ENCODE data around the gene ARRB2. TPM values are rescaled to one million over a fixed set of nuclear protein-coding genes. Genes with fewer than 3 reads are reported as not detected.
"Not testable (repeated sequence)": the region's sequence is repeated elsewhere in the genome, so short reads cannot be mapped to it uniquely, and the experiment has no call there.

The ARRB2 gene
- total RNA-seq, 1 donor from 2014 or later: 33.3 TPM

- H3K79me2 ChIP-seq (ENCODE audit: low read depth): no peaks in the 10 kb centered on the region
- no peak overlapping the region for H3K9ac ChIP-seq
- Mint-ChIP-seq H3K4me3 (no peak overlapping the region), H3K9me3 (no peaks in the 10 kb centered on the region), H3K27ac (no peak overlapping the region), H3K27me3 (ENCODE audit: insufficient read depth, low read depth) (no peaks in the 10 kb centered on the region), H3K36me3 (peaks cover 24% of the 10 kb centered on the region), H3K4me1 (no peaks in the 10 kb centered on the region)
- H4K20me1 ChIP-seq (ENCODE audit: low read depth): no peaks in the 10 kb centered on the region
- H3F3A ChIP-seq (ENCODE audit: low read depth): no peaks in the 10 kb centered on the region
- no peaks in the 10 kb centered on the region for H3K36me3 ChIP-seq
- no peak overlapping the region for H3K4me3 ChIP-seq
- TF ChIP-seq CTCF (IDR thresholded peaks at IDR 0.05) (no peak), EZH2 (IDR thresholded peaks at IDR 0.05) (no peak), EZH2phosphoT487 (IDR thresholded peaks at IDR 0.05) (no peak)
- no peaks in the 10 kb centered on the region for H3K9me3 ChIP-seq (ENCODE audit: low read depth)
- no peaks in the 10 kb centered on the region for H3K27me3 ChIP-seq
- no peak for DNase-seq (ENCODE audit: low spot score)
- no peak overlapping the region for H3K27ac ChIP-seq
- H2AFZ ChIP-seq (replicated peaks): no peak overlapping the region
- H3K4me1 ChIP-seq: no peaks in the 10 kb centered on the region
- H3K4me2 ChIP-seq: no peak overlapping the region
These were observed 33.6 kb upstream of the ARRB2 start for GRCh38 chr17:4676791-4677190.

DNA sequence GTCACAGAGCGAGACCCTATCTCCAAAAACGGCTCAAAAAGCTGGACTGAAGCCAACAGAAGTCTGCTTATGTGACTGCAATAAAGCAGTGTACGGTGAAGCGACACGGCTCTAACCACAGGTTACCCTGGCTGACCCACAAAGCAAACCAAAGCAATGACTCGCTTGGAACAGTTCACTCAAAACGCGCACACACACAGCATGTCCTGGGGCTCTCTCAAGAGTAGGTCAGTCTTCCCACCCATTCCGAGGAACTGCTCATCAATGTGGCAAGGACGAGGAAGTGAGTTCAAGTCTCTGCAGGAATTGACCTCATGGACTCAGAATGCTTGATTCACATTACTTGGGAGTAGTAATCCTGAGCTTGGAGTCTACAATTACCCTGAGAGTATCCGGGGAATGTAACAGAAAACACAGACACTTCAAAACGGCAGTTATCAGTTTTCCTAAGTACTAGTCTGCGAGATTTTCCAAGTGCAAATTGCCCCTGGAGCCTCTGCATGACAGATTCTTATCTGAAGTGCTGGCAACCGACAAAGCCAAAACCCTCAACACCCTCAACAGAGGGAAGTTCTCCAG lies 31.9 kb upstream of the ARRB2 start:
- no peak for TF ChIP-seq EZH2phosphoT487 (IDR thresholded peaks at IDR 0.05)
- no peak for TF ChIP-seq CTCF (IDR thresholded peaks at IDR 0.05)
- no peak for TF ChIP-seq EZH2 (IDR thresholded peaks at IDR 0.05)
- Mint-ChIP-seq H3K27ac (no peak overlapping the region), H3K4me3 (no peak overlapping the region), H3K36me3 (peaks cover 28% of the 10 kb centered on the region), H3K27me3 (ENCODE audit: insufficient read depth, low read depth) (no peaks in the 10 kb centered on the region), H3K4me1 (no peaks in the 10 kb centered on the region), H3K9me3 (no peaks in the 10 kb centered on the region)
- Histone ChIP-seq H3K27ac (no peak overlapping the region), H4K20me1 (ENCODE audit: low read depth) (no peaks in the 10 kb centered on the region), H3K27me3 (no peaks in the 10 kb centered on the region), H3K4me3 (no peak overlapping the region), H3K4me1 (no peaks in the 10 kb centered on the region), H3K9ac (no peak overlapping the region), H3F3A (ENCODE audit: low read depth) (no peaks in the 10 kb centered on the region), H2AFZ (replicated peaks) (no peak overlapping the region), H3K79me2 (ENCODE audit: low read depth) (no peaks in the 10 kb centered on the region), H3K9me3 (ENCODE audit: low read depth) (no peaks in the 10 kb centered on the region), H3K36me3 (no peaks in the 10 kb centered on the region), H3K4me2 (no peak overlapping the region)
- DNase-seq (ENCODE audit: low spot score): no peak

DNA sequence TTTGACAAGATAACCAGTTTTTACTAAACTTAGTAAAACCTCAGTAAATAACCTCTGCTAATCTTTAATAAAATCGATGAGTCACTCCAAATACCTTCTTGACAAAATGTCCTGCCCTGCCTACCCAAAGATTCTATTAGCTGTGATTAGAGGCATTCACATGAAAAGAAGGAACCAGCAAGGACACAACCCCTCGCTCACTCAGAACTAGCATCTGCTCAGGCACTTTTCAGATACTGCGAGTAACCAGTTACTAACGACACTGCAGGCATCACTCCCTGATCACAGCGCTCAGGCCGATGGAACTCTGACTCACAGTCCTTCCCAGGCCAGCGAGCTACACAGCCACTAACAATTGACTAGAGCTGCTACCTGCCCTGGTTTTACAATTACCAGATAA lies 30.8 kb upstream of the ARRB2 start:
- no peak for DNase-seq (ENCODE audit: low spot score)
- H3K36me3 ChIP-seq: no peaks in the 10 kb centered on the region
- no peaks in the 10 kb centered on the region for H3K9me3 ChIP-seq (ENCODE audit: low read depth)
- no peak for TF ChIP-seq EZH2 (IDR thresholded peaks at IDR 0.05)
- H3K9ac ChIP-seq: no peak overlapping the region
- H3K79me2 ChIP-seq (ENCODE audit: low read depth): peaks cover 8% of the 10 kb centered on the region
- Mint-ChIP-seq H3K9me3 (no peaks in the 10 kb centered on the region), H3K27me3 (ENCODE audit: insufficient read depth, low read depth) (no peaks in the 10 kb centered on the region), H3K4me1 (no peaks in the 10 kb centered on the region), H3K27ac (no peak overlapping the region), H3K4me3 (no peak overlapping the region), H3K36me3 (peaks cover 26% of the 10 kb centered on the region)
- no peaks in the 10 kb centered on the region for H3K27me3 ChIP-seq
- H2AFZ ChIP-seq (replicated peaks): no peak overlapping the region
- H3F3A ChIP-seq (ENCODE audit: low read depth): no peaks in the 10 kb centered on the region
- no peaks in the 10 kb centered on the region for H4K20me1 ChIP-seq (ENCODE audit: low read depth)
- no peak overlapping the region for H3K4me2 ChIP-seq
- no peaks in the 10 kb centered on the region for H3K4me1 ChIP-seq
- no peak overlapping the region for H3K27ac ChIP-seq
- no peak overlapping the region for H3K4me3 ChIP-seq

GRCh38 chr17:4683739-4684138 lies 26.7 kb upstream of the ARRB2 start:
- H3K4me3 Mint-ChIP-seq; H3K27ac ChIP-seq; H3K4me1 ChIP-seq; H3K4me1 Mint-ChIP-seq; H3K27ac Mint-ChIP-seq; H3K27me3 Mint-ChIP-seq (ENCODE audit: insufficient read depth, low read depth); H3K4me2 ChIP-seq; H3K9me3 Mint-ChIP-seq; H3K9ac ChIP-seq; H2AFZ ChIP-seq (replicated peaks); H3K4me3 ChIP-seq; DNase-seq (ENCODE audit: low spot score); H3K9me3 ChIP-seq (ENCODE audit: low read depth); H3K36me3 ChIP-seq; H4K20me1 ChIP-seq (ENCODE audit: low read depth); H3K27me3 ChIP-seq; H3F3A ChIP-seq (ENCODE audit: low read depth): not testable (repeated sequence)
- peaks cover 41% of the 10 kb centered on the region for H3K36me3 Mint-ChIP-seq
- peaks cover 43% of the 10 kb centered on the region for H3K79me2 ChIP-seq (ENCODE audit: low read depth)

- not testable (repeated sequence) for H3K9me3 ChIP-seq (ENCODE audit: low read depth); H3K27me3 ChIP-seq; H3K4me1 ChIP-seq; H3K27ac Mint-ChIP-seq; DNase-seq (ENCODE audit: low spot score); H3K27ac ChIP-seq; H3K9me3 Mint-ChIP-seq; H3F3A ChIP-seq (ENCODE audit: low read depth); H3K4me1 Mint-ChIP-seq; H3K9ac ChIP-seq; H3K27me3 Mint-ChIP-seq (ENCODE audit: insufficient read depth, low read depth); H2AFZ ChIP-seq (replicated peaks); H3K4me3 ChIP-seq; H3K4me2 ChIP-seq; H3K36me3 ChIP-seq; H3K4me3 Mint-ChIP-seq
- peaks cover 51% of the 10 kb centered on the region for H3K36me3 Mint-ChIP-seq
- H3K79me2 ChIP-seq (ENCODE audit: low read depth): peaks cover 90% of the 10 kb centered on the region
- H4K20me1 ChIP-seq (ENCODE audit: low read depth): peaks cover 35% of the 10 kb centered on the region
These were observed 20.6 kb upstream of the ARRB2 start for GRCh38 chr17:4689872-4690271.

All from neural progenitor cell (in vitro differentiated cells).